Measurements from ENCODE around the gene MRPL12.

MRPL12 gene

DNA sequence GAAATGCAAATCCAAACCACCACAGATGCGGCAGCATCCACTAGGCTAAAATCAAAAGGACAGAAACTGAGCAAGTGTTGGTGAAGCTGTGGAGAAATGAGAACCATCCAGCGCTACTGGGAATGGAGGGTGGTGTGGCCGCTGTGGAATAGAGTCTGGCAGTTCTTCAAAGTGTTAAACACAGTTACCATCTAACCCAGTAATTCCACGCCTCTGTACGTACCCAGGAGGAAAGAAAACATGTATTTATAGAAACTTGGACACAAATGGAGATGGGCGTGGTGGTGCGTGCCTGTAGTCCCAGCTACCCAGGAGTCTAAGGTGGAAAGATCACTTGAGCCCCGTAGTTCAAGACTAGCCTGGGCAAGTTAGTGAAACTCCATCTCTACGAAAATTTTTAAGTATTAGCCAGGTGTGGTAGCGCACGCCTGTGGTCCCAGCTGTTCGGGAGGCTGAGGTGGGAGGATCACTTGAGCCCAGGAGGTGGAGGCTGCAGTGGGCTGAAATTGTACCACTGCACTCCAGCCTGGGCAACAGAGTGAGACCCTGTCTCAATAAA, 20.6 kb downstream of the MRPL12 start:
- Histone ChIP-seq H3K9me3 (ENCODE audit: control insufficient read depth, low read length) (no peaks in the 10 kb centered on the region), H3K14ac (ENCODE audit: low read length in 2 of 2) (no peak overlapping the region), H3K4me2 (ENCODE audit: low read length, poor library complexity, severe bottlenecking) (no peak overlapping the region), H3K4me1 (ENCODE audit: control insufficient read depth, insufficient read depth, low read depth, low read length) (peaks cover 7% of the 10 kb centered on the region), H2BK12ac (ENCODE audit: low read length in 2 of 2) (no peak overlapping the region), H3K79me1 (replicated peaks; ENCODE audit: low read length, poor library complexity, severe bottlenecking) (no peaks in the 10 kb centered on the region), H2BK15ac (ENCODE audit: low read depth, poor library complexity, severe bottlenecking) (no peak overlapping the region), H2AFZ (ENCODE audit: low read depth, low read length) (no peak overlapping the region), H3K4ac (ENCODE audit: low read depth in 1 of 2, low read length in 2 of 2) (no peak overlapping the region), H3K23ac (ENCODE audit: low read length in 2 of 2) (no peak overlapping the region), H2BK120ac (ENCODE audit: low read depth, low read length) (no peak overlapping the region), H3K27me3 (ENCODE audit: control insufficient read depth in 1 of 2, insufficient read depth in 1 of 2, low read length in 2 of 2) (no peaks in the 10 kb centered on the region), H2AK5ac (ENCODE audit: low read length, severe bottlenecking) (no peak overlapping the region), H3K36me3 (ENCODE audit: control insufficient read depth in 1 of 2, insufficient read depth in 2 of 2, low read depth in 1 of 2, low read length in 2 of 2) (peaks cover 0 to 15% of the 10 kb centered on the region in 2 experiments), H3K4me3 (ENCODE audit: insufficient read depth in 1 of 2, low read depth in 1 of 2, low read length in 2 of 2) (peak overlapping the region in 1 of 2 experiments; percentile 53), H4K8ac (ENCODE audit: low read length) (no peak overlapping the region), H2BK5ac (ENCODE audit: low read depth, low read length, poor library complexity, severe bottlenecking) (no peak overlapping the region), H3K18ac (ENCODE audit: low read depth in 1 of 2, low read length in 2 of 2) (no peak overlapping the region), H4K91ac (ENCODE audit: low read length) (no peak overlapping the region), H3K9ac (ENCODE audit: low read length) (no peak overlapping the region), H3K27ac (ENCODE audit: low read length, poor library complexity, severe bottlenecking) (no peak overlapping the region)
- 91% methylated on average over 9 of the region's 12 CpGs for WGBS
- DNase-seq = no peak

DNA sequence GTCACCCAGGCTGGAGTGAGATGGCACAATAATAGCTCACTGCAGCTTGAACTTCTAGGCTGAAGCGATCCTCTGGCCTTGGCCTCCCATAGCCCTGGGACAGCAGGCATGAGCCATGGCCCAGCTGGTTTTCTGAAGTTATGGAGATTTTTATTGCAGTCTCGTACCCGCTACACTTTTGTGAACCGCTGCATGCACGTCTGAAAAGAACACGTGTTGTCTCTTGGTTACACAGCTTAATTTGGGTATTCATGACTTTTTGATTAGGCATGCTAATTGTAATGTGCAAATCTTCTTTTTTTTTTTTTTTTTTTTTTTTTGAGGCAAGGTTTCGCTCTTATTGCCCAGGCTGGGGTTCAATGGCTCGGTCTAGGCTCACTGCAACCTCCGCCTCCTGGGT, 22.3 kb downstream of the MRPL12 start:
- Histone ChIP-seq H3K4ac (ENCODE audit: low read depth in 1 of 2, low read length in 2 of 2) (no peak overlapping the region), H3K27ac (ENCODE audit: low read length, poor library complexity, severe bottlenecking) (no peak overlapping the region), H2BK15ac (ENCODE audit: low read depth, poor library complexity, severe bottlenecking) (no peak overlapping the region), H3K9me3 (ENCODE audit: control insufficient read depth, low read length) (no peaks in the 10 kb centered on the region), H2BK12ac (ENCODE audit: low read length in 2 of 2) (no peak overlapping the region), H3K4me3 (ENCODE audit: insufficient read depth in 1 of 2, low read depth in 1 of 2, low read length in 2 of 2) (no peak overlapping the region), H4K8ac (ENCODE audit: low read length) (no peak overlapping the region), H2AFZ (ENCODE audit: low read depth, low read length) (no peak overlapping the region), H3K18ac (ENCODE audit: low read depth in 1 of 2, low read length in 2 of 2) (no peak overlapping the region), H3K36me3 (ENCODE audit: control insufficient read depth in 1 of 2, insufficient read depth in 2 of 2, low read depth in 1 of 2, low read length in 2 of 2) (peaks cover 0 to 3% of the 10 kb centered on the region in 2 experiments), H3K4me1 (ENCODE audit: control insufficient read depth, insufficient read depth, low read depth, low read length) (peaks cover 7% of the 10 kb centered on the region), H4K91ac (ENCODE audit: low read length) (no peak overlapping the region), H2BK120ac (ENCODE audit: low read depth, low read length) (no peak overlapping the region), H2BK5ac (ENCODE audit: low read depth, low read length, poor library complexity, severe bottlenecking) (no peak overlapping the region), H3K79me1 (replicated peaks; ENCODE audit: low read length, poor library complexity, severe bottlenecking) (no peaks in the 10 kb centered on the region), H3K14ac (ENCODE audit: low read length in 2 of 2) (no peak overlapping the region), H3K27me3 (ENCODE audit: control insufficient read depth in 1 of 2, insufficient read depth in 1 of 2, low read length in 2 of 2) (peaks cover 3 to 4% of the 10 kb centered on the region in 2 experiments), H2AK5ac (ENCODE audit: low read length, severe bottlenecking) (no peak overlapping the region), H3K23ac (ENCODE audit: low read length in 2 of 2) (no peak overlapping the region), H3K9ac (ENCODE audit: low read length) (no peak overlapping the region), H3K4me2 (ENCODE audit: low read length, poor library complexity, severe bottlenecking) (no peak overlapping the region)
- WGBS = 86% methylated on average over 9 of the region's 9 CpGs
- no peak for DNase-seq

DNA sequence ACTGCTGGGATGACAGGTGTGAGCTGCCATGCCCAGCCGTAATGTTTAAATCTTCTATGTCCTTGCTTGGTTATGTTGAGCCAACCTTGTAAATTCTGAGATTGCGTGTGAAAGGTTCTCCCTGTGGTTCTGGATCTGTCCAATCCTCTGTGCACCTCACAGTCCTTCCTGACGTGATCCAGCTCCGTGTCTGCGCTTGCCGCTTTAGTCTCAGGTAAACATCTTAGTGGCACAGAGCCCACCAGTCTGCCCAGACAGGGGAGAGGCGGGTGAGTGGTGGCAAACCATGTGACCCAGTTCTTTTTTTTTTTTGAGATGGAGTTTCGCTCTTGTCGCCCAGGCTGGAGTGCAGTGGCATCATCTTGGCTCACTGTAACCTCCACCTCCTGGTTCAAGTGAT, 22.8 kb downstream of the MRPL12 start:
- Histone ChIP-seq H3K79me1 (replicated peaks; ENCODE audit: low read length, poor library complexity, severe bottlenecking) (no peaks in the 10 kb centered on the region), H3K23ac (ENCODE audit: low read length in 2 of 2) (no peak overlapping the region), H2BK120ac (ENCODE audit: low read depth, low read length) (no peak overlapping the region), H3K4ac (ENCODE audit: low read depth in 1 of 2, low read length in 2 of 2) (no peak overlapping the region), H3K18ac (ENCODE audit: low read depth in 1 of 2, low read length in 2 of 2) (no peak overlapping the region), H4K91ac (ENCODE audit: low read length) (no peak overlapping the region), H3K14ac (ENCODE audit: low read length in 2 of 2) (no peak overlapping the region), H2BK15ac (ENCODE audit: low read depth, poor library complexity, severe bottlenecking) (no peak overlapping the region), H3K4me3 (ENCODE audit: insufficient read depth in 1 of 2, low read depth in 1 of 2, low read length in 2 of 2) (no peak overlapping the region), H2BK12ac (ENCODE audit: low read length in 2 of 2) (no peak overlapping the region), H3K4me2 (ENCODE audit: low read length, poor library complexity, severe bottlenecking) (no peak overlapping the region), H3K27ac (ENCODE audit: low read length, poor library complexity, severe bottlenecking) (no peak overlapping the region), H4K8ac (ENCODE audit: low read length) (no peak overlapping the region), H3K27me3 (ENCODE audit: control insufficient read depth in 1 of 2, insufficient read depth in 1 of 2, low read length in 2 of 2) (peaks cover 3 to 4% of the 10 kb centered on the region in 2 experiments), H2AK5ac (ENCODE audit: low read length, severe bottlenecking) (no peak overlapping the region), H2AFZ (ENCODE audit: low read depth, low read length) (no peak overlapping the region), H3K9ac (ENCODE audit: low read length) (no peak overlapping the region), H3K9me3 (ENCODE audit: control insufficient read depth, low read length) (no peaks in the 10 kb centered on the region), H3K36me3 (ENCODE audit: control insufficient read depth in 1 of 2, insufficient read depth in 2 of 2, low read depth in 1 of 2, low read length in 2 of 2) (no peaks in the 10 kb centered on the region), H2BK5ac (ENCODE audit: low read depth, low read length, poor library complexity, severe bottlenecking) (no peak overlapping the region), H3K4me1 (ENCODE audit: control insufficient read depth, insufficient read depth, low read depth, low read length) (peaks cover 9% of the 10 kb centered on the region)
- no peak for DNase-seq
- 89% methylated on average over 9 of the region's 9 CpGs for WGBS

DNA sequence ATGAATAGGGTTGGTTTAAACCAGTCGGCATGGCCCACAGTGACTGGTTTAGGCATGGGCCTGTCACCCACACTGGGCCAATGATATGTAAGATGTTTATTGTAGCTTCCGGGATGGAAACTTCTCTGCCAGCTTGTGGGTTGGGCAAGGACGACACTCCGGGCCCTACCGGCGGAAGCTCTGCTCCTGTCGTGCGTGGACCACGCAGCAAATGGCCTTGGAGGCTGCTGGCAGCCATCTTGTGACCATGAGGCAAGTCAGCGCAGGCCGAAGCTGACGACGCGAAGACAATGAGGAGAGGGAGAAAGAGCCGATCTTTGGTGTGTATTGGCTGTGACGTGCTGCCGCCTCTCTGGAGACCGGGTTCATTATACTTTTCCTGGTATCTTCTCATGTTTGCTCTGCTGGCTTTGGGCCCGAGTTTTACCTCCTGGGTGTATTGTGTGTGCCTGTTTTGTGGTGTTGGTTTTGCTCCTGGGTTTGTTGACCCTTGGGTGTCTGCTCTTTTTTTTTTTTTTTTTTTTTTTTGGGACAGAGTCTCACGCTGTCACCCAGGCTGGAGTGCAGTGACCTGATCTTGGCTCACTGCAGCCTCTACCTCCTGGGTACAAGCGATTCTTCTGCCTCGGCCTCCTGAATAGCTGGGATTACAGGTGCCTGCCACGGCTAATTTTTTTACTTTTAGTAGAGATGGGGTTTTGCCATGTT, 24.3 kb downstream of the MRPL12 start:
- Histone ChIP-seq H2BK15ac (ENCODE audit: low read depth, poor library complexity, severe bottlenecking) (no peak overlapping the region), H3K9me3 (ENCODE audit: control insufficient read depth, low read length) (no peaks in the 10 kb centered on the region), H3K27me3 (ENCODE audit: control insufficient read depth in 1 of 2, insufficient read depth in 1 of 2, low read length in 2 of 2) (peaks cover 4 to 9% of the 10 kb centered on the region in 2 experiments), H4K91ac (ENCODE audit: low read length) (peak overlapping the region; percentile 48), H2BK120ac (ENCODE audit: low read depth, low read length) (no peak overlapping the region), H3K4ac (ENCODE audit: low read depth in 1 of 2, low read length in 2 of 2) (no peak overlapping the region), H3K9ac (ENCODE audit: low read length) (no peak overlapping the region), H3K4me1 (ENCODE audit: control insufficient read depth, insufficient read depth, low read depth, low read length) (peaks cover 12% of the 10 kb centered on the region), H3K23ac (ENCODE audit: low read length in 2 of 2) (no peak overlapping the region), H3K27ac (ENCODE audit: low read length, poor library complexity, severe bottlenecking) (no peak overlapping the region), H2BK12ac (ENCODE audit: low read length in 2 of 2) (no peak overlapping the region), H4K8ac (ENCODE audit: low read length) (no peak overlapping the region), H3K14ac (ENCODE audit: low read length in 2 of 2) (no peak overlapping the region), H2BK5ac (ENCODE audit: low read depth, low read length, poor library complexity, severe bottlenecking) (no peak overlapping the region), H3K4me3 (ENCODE audit: insufficient read depth in 1 of 2, low read depth in 1 of 2, low read length in 2 of 2) (no peak overlapping the region), H3K18ac (ENCODE audit: low read depth in 1 of 2, low read length in 2 of 2) (no peak overlapping the region), H2AFZ (ENCODE audit: low read depth, low read length) (no peak overlapping the region), H3K79me1 (replicated peaks; ENCODE audit: low read length, poor library complexity, severe bottlenecking) (no peaks in the 10 kb centered on the region), H2AK5ac (ENCODE audit: low read length, severe bottlenecking) (no peak overlapping the region), H3K36me3 (ENCODE audit: control insufficient read depth in 1 of 2, insufficient read depth in 2 of 2, low read depth in 1 of 2, low read length in 2 of 2) (no peaks in the 10 kb centered on the region), H3K4me2 (ENCODE audit: low read length, poor library complexity, severe bottlenecking) (no peak overlapping the region)
- no peak for DNase-seq
- WGBS = 95% methylated on average over 23 of the region's 23 CpGs
